ENCODE results near the gene GSTK1.
"Not testable (repeated sequence)": the region's sequence is repeated elsewhere in the genome, so short reads cannot be mapped to it uniquely, and the experiment has no call there.

The GSTK1 gene

GRCh38 chr7:143263266-143264195, at the start of gene GSTK1:
Gene GSTK1 (plus strand): TSS chr7:143263441. CDS start chr7:143263514, 73 bp downstream.
- peak; percentile 86 for DNase-seq

GRCh38 chr7:143213478-143213877, 49.8 kb upstream of the GSTK1 start:
- DNase-seq = not testable (repeated sequence)

DNA sequence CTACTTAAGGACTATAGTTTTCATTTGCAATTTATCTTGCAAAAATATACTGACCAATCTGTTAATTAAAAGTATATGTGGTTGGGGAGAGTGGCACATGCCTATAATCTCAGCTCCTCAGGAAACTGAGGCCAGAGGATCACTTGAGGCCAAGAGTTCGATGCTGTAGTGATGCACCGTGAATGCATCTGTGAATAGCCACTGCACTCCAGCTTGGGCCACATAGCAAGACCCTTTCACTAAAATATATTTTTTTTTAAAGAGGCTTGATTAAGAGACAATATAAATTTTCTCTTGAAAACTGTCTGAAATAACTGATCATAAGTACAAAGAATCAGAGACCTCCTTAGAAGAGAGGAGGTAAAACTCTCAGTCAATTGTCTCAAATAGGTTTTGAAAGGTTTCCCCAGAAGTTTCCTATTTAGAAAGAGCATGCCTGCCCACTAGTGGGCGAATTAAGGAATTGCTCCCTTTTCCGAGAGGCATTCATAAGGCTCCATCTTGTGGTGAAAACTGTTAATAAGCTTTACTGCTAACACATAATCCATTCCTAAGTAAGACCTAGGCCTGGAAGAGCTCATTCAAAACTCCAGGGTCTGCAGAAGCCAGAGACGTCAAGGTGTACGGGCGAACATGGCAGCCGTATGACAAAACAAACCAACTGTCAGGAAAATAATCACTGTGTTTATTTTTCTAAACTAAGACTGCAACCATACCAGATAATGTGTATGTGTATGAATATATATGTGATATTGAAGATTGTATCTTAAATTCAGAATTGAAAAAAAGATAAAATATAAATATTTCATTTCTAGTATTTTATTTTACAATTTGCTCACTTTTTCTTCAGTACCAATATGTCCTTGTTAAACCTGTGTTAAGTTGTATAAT, 48.2 kb upstream of the GSTK1 start:
- peak; percentile 60 for DNase-seq

DNA sequence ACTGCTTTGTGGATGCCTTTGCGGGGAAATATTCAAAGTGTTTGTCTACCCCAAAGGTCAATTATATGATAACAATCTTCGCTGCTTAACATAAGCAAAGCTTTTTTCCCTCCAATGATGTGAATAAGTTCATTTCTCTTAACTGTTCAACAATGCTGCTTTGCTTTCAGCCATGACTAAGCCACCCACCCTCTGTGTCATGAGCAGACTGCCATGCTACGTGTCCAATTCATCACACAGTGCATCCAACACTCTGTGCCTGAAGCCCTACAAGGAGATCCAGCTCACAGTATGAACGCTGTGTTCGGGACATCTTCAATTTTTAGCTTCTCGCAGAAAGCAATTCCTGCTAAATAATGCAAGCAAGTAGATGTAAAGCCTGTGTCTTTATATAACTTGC, 47.1 kb upstream of the GSTK1 start:
- no peak for DNase-seq

GRCh38 chr7:143216686-143217085, 46.6 kb upstream of the GSTK1 start:
- DNase-seq = no peak

GRCh38 chr7:143217806-143218205, 45.4 kb upstream of the GSTK1 start:
- no peak for DNase-seq

DNA sequence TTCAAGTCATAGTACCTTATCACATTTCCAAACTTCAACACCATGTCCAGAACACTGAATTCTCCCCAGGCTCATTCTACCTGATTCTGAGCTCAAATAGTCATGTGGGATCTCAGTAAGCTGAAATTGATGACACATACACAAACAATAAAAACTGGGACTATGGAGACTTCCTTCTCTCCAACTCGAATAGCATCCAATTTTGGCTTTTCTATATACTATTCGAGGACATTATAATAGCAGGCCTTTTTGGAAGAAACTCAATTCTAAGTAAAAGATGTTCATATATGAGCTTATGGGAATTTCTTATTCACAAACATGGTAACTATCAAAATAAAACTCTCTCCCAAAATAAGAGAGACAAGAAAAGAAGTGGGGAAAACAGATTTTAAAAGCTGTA, 42.0 kb upstream of the GSTK1 start:
- DNase-seq = no peak

- no peak for DNase-seq
Measured at GRCh38 chr7:143221737-143222136, 41.5 kb upstream of the GSTK1 start, which contains the start of gene TAS2R40. Gene TAS2R40 (plus strand): TSS chr7:143222037. CDS start chr7:143222079, 42 bp downstream.

GRCh38 chr7:143222782-143223181, 40.5 kb upstream of the GSTK1 start:
- DNase-seq = no peak

DNA sequence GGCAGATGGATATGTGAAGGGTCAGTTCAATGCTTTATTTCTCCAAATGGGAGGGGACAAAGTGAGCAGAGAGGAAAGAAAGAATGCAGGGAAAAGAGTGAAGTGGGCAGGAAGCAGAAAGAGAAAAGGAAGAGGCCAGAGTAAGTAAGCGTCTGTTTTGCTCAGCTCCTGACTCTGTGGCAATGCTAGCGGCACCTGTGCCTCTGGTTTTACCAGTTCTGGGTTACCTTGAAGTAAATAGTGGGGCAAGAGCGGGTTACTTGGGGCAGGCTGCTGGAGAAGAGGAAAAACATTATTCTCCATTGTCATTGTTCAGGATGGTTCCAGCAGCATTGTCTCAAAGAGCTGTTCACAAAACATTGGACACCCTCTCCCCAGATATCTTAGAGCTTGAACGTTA, 39.5 kb upstream of the GSTK1 start:
- no peak for DNase-seq

DNA sequence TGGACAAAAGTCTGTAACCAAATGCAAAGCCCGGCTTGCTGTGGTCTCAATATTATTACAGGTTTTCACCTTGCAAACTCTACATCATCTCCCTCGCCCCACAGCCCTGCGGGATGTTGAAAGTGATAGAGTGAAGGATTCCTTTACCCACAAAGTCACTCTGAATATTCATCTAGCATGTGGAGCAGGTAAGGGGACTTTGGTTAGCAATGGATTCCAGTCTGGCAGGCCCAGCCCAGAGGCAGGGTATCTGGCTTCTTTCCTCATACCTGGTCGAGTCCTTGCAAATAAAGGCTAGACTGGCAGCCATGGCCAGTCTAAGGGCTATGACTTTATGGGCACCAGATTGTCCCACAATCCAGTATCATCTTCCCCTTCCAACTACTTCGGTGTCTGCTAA, 38.2 kb upstream of the GSTK1 start:
- no peak for DNase-seq

DNA sequence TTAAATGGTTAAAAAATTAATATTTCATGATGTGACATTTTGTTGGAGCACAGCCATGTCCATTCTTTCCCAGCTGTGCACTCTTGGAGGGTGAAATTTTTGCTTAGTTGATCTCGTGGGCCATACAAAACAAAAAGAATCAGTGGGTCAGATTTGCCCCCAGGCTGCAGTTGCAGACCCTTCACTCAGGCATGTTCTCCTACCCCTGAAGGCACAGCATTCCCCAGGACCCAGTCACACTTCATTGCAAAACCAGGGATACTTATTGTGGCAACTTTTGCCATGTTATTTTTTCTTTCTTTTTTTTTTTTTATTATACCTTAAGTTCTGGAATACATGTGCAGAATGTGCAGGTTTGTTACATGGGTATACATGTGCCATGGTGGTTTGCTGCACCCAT, 35.4 kb upstream of the GSTK1 start:
- DNase-seq = no peak

GRCh38 chr7:143229054-143229790, 34.0 kb upstream of the GSTK1 start:
- DNase-seq = no peak

DNA sequence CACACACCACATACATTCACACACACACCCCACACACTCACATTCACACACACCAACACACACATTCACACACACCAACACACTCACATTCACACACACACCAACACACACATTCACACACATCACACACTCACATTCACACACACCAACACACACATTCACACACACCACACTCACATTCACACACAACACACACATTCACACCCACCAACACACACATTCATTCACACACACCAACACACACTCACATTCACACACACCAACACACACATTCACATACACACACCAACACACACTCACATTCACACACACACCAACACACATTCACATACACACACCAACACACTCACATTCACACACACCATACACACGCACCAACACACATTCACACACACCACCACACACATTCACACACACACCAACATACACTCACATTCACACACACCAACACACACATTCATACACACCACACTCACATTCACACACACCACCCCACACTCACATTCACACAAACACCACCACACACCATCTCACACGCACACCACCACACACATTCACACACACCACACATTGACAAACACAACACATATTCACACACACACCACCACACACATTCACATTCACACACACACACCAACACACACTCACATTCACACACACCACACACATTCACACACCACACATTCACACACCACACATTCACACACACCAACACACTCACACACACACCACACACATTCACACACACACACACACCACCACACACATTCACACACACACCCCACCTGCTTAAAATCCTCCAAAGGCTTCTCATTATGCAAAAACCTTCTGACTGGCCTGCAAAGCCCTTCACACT, 32.4 kb upstream of the GSTK1 start:
- no peak for DNase-seq

DNA sequence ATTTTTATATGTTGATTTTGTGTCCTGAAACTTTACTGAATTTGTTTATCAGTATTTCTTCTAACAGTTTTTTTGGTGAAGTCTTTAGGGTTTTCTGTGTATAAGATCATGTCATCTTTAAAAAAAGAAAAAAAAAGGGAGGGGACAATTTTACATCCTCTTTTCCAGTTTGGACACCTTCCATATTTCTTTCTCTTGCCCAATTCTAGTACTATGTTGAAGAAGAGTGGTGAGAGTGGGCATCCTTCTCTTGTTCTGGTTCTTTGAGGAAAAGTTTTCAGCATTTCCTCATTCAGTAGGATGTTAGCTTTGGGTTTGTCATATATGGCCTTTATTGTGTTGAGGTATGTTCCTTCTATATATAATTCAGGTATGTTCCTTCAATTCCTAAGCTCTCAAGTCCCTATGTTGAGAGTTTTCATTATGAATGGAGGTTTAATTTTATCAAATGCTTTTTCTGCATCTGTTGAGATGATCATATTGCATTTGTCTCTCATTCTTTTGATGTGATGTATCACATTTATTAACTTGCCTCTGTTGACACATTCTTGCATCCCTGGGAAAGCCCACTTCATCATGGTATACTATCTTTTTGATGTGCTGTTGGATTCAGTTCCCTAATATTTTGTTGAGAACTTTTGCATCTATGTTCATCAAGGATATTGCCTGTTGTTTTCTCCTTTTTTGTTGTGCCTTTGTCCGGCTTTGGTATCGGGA, 29.3 kb upstream of the GSTK1 start:
- DNase-seq = no peak

GRCh38 chr7:143234533-143234875, 28.7 kb upstream of the GSTK1 start:
- no peak for DNase-seq

DNA sequence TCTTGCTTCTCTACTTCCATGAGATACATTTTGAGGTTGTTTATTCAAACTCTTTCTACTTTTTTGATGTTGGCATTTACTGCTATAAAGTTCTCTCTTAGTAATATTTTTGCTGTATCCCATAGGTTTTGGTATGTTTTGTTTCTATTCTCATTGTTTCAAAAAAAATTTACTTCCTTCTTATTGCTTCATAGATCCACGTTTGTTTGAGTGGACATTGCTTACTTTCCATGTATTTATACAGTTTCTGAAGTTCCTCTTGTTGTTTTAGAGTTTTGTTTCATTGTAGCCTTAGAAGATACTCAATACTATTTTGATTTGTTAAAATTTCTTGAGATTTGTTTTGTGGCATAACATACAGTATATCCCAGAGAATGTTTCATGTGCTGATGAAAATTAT, 27.7 kb upstream of the GSTK1 start:
- DNase-seq = no peak

DNA sequence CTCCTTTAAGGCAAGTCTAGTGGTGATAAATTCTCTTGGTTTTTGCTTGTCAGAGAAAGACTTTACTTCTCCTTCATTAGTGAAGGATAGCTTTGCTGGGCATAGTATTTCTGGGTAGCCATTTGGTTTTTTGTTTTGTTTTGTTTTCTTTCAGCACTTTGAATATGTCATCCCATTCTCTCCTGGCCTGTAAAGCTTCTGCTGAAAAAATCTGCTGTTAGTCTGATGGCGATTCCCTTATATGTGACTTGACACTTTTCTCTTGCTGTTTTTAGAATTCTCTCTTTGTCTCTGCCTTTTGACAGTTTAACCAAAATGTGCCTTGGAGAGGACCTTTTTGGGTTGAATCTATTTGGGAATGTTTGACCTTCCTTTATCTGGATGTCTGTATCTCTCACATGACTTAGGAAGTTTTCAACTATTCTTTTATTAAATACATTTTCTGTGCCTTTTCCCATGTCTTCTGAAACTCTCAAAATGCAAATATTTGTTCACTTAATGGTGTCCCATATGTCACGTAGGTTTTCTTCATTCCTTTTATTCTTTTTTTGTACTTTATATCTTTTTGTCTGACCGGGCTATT, 26.7 kb upstream of the GSTK1 start:
- no peak for DNase-seq

DNA sequence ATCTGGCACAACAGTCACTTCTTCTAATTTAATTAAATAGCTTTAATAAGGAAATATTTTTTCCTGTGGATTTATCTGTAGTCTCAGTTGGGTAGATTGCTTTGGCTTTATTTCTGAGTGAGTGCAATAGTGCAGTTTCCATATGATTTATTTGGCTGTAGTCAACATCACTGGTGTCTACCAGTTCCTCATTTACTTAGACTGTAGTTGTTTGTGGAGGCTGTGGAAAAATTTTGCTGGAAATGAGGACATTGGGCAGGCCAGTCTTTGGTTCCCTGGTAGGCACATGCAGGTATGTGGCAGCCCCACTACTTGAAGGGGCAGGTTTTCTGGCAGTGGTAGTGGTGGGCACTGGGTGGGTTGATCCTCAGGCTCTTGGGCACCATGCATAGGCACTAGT, 25.9 kb upstream of the GSTK1 start:
- no peak for DNase-seq

DNA sequence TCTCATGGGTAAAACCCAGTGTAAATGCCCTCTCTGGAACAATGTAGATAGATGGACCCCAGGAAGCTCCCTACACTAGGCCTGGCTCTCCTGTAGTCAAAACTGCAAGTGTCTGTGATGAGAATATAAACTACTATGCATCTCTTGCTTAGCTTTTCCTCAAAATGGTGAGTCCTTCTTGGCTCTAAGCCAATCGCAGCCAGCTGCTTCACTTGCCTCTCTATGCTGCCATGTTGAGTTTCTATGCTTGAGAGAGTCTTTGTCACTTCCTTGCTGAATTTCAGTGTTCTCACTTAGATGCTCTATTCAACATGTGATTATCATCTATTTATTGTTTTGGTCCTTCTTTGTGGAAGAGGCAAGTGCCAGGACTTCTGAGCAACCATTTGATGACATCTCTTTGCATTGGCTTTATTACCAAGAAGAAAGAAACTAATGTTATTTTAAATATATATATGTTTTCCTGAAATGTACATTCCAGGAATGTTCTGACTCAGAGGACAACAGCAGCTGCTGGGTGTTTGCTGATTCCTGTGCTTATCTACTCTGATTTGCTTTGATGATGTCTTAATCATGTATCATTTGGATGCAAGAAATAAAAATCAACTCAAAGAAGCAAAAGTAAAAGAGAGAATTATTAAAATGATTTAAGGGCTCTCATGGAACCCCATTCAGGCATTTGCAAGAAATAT, 24.8 kb upstream of the GSTK1 start:
- DNase-seq = no peak
